Peyer's patch (tissue), 4 donors: ENCODE data around the gene PDE1C. TPM values are rescaled to one million over a fixed set of nuclear protein-coding genes. Genes with fewer than 3 reads are reported as not detected.
A peak's percentile ranks its signal among the peaks of the same experiment; 100 is the strongest.

Experiments used
- DNase-seq, 3 donors: peaks; one replicate each; pipeline ENCODE4 v3.0.0-alpha.2; 2017 to 2019
- H3K27ac ChIP-seq, 4 donors: fragments of 200-600 bp; sonication (generic); one replicate each; pipeline ENCODE4 v1.5.1; 2016 to 2019
- H3K27me3 ChIP-seq, 2 donors: fragments of 200-600 bp; sonication (generic); one replicate each; pipeline ENCODE4 v1.5.1; 2019
- H3K36me3 ChIP-seq, 3 donors: fragments of 200-600 bp; sonication (generic); one replicate each; pipeline ENCODE4 v1.5.1; 2016 to 2019
- H3K4me1 ChIP-seq, 4 donors: fragments of 200-600 bp; sonication (generic); one replicate each; pipeline ENCODE4 v1.5.1; 2016 to 2019
- H3K4me3 ChIP-seq, 4 donors: fragments of 200-600 bp; sonication (generic); 1 replicate in 3 of 4; 2 replicates in 1 of 4; pipeline ENCODE4 v1.5.1; 2016 to 2019; ENCODE audit warnings: mild to moderate bottlenecking in 1 of 4
- H3K9me3 ChIP-seq, 4 donors: fragments of 200-600 bp; sonication (generic); one replicate each; pipeline ENCODE4 v1.5.1; 2016 to 2019; ENCODE audit warnings: mild to moderate bottlenecking in 1 of 4
- POLR2A ChIP-seq, 2 donors: fragments of 450-650 bp; IDR thresholded peaks; one replicate each; pipeline ENCODE4 v1.5.1; 2017; ENCODE audit warnings: antibody characterized with exemption in 2 of 2, mild to moderate bottlenecking in 2 of 2, moderate library complexity in 2 of 2
- total RNA-seq, 4 donors: library from RNA; depleted of rRNA; stranded (reverse); fragments of >200 nt; gene quantifications; one replicate each; pipeline ENCODE4 v1.1.0, GENCODE V29; 2016
- TF ChIP-seq, protein P1 (sequence below), 6 experiments: fragments of 450-650 bp in 4 of 6; fragments of 200-600 bp in 2 of 6; sonication (generic) in 1 of 6; IDR thresholded peaks; one replicate each; pipeline ENCODE4 v1.5.1; 2017 to 2019; ENCODE audit warnings: antibody characterized with exemption in 6 of 6, mild to moderate bottlenecking in 3 of 6, moderate library complexity in 1 of 6

The PDE1C gene
- total RNA-seq, 4 donors from 2014 or later = 2.5 to 15.7 (median 3.3) TPM

DNA sequence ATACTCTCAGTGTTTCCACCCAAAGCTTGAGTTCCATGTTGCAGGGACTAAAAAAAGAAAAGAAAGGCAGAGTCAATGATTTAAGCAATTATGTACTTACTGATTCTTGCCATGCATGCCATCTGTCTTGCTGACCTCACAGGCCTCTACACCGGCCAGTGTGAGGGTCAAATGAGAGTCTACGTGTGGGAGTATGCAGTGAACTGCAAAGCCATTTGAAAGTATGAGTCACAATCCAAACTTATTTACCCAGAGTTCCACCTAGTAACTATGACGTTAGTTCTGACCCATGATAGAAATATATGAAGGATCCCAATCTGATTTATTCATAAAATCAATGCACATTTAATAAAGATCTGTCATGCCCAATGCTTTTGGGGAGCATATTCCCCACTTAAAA is 26.5 kb downstream of the PDE1C start:
- Histone ChIP-seq H3K4me1 (no peaks in the 10 kb centered on the region), H3K36me3 (no peaks in the 10 kb centered on the region), H3K4me3 (no peak overlapping the region), H3K9me3 (no peaks in the 10 kb centered on the region), H3K27me3 (no peaks in the 10 kb centered on the region), H3K27ac (no peak overlapping the region)
- no peak for DNase-seq
- TF ChIP-seq POLR2A (IDR thresholded peaks at IDR 0.05) = no peak
- TF ChIP-seq, protein P1, sequence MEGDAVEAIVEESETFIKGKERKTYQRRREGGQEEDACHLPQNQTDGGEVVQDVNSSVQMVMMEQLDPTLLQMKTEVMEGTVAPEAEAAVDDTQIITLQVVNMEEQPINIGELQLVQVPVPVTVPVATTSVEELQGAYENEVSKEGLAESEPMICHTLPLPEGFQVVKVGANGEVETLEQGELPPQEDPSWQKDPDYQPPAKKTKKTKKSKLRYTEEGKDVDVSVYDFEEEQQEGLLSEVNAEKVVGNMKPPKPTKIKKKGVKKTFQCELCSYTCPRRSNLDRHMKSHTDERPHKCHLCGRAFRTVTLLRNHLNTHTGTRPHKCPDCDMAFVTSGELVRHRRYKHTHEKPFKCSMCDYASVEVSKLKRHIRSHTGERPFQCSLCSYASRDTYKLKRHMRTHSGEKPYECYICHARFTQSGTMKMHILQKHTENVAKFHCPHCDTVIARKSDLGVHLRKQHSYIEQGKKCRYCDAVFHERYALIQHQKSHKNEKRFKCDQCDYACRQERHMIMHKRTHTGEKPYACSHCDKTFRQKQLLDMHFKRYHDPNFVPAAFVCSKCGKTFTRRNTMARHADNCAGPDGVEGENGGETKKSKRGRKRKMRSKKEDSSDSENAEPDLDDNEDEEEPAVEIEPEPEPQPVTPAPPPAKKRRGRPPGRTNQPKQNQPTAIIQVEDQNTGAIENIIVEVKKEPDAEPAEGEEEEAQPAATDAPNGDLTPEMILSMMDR (IDR thresholded peaks at IDR 0.05) = no peak

DNA sequence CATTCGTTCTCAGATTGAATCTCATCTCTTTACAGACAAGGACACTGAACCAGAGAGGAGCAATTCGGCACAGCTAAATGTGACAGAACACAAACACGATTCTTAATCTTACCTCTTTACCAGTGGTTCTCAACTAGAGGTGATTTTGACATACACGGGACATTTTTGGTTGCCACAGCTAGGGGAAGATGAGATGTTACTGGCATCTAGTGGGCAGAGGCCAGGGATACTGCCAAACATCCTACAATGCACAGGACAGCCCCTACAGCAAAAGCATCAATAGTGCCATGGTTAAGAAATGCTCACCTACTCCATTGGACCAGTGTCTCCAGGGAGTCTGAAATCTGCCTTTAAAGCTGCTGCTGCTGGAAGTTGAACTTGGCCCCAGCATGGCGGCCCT is 27.3 kb downstream of the PDE1C start:
- no peak overlapping the region for H3K4me3 ChIP-seq
- no peak for DNase-seq
- no peaks in the 10 kb centered on the region for H3K27me3 ChIP-seq
- H3K4me1 ChIP-seq = no peaks in the 10 kb centered on the region
- TF ChIP-seq POLR2A (IDR thresholded peaks at IDR 0.05) = no peak
- TF ChIP-seq, protein P1 (IDR thresholded peaks at IDR 0.05) = no peak
- H3K36me3 ChIP-seq = no peaks in the 10 kb centered on the region
- H3K9me3 ChIP-seq = no peaks in the 10 kb centered on the region
- no peak overlapping the region for H3K27ac ChIP-seq

DNA sequence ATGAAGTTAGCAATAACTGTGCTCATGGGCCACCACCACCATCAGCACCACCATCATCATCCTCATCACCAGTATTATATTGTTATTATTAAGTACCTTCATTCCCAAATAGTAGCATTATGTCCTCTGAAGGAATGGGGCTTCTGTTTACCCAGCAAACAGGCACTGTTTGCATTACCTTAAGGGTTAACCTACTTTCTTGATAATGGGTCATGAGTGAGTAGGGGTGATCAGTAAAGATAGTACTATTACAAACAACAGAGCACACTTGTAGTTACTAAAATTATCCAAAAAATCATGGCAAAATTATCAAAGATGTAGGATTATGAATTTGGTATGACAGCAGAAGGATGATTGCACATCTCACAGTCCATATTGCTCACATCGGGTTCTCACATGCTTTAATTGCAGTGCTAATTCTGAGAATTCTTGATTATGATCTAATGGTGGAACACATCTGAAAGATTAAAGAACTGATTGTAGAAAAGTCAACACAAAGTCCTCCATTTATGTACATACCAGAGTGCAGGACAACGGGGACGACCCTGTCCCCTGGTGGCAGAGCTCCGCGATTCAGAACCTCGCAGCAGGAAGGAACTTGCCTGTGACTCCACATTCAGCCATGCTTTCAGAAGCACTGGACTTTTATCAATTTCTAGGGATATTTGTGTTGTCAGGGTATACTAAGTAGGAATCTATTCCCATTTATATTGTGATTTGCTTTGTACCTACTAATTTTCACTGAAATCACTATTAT is 31.0 kb downstream of the PDE1C start:
- TF ChIP-seq, protein P1 (IDR thresholded peaks at IDR 0.05) = peak in 3 of 6 experiments; percentile 5 to 36 (median 10)
- no peak for TF ChIP-seq POLR2A (IDR thresholded peaks at IDR 0.05)
- Histone ChIP-seq H3K36me3 (no peaks in the 10 kb centered on the region), H3K4me1 (no peaks in the 10 kb centered on the region), H3K4me3 (no peak overlapping the region), H3K27ac (no peak overlapping the region), H3K27me3 (no peaks in the 10 kb centered on the region), H3K9me3 (no peaks in the 10 kb centered on the region)
- DNase-seq = no peak

DNA sequence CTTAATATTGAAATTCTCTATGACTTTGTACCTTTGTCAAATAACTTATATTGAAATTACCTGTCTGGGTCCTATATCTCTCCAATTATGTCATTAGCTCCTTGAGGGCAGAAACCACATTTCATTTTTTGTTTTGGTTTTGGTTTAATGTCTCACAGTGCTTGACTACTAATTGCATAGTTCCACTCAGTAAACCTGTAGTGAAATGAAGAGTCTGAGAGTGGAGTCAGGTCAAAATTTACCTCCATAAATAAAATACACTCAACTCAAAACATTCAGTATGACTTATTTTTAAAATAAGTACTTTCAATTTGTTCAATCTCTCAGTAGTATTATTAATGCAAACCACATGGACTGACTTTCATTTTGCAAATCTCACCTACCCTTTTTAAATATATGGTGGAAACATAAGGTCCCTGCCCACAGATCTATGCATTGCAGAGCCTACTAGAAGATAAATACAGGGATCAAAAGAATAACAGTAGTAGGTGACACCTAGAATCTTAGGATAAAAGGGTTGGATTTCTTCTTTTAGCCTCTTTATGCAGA is 32.5 kb downstream of the PDE1C start:
- TF ChIP-seq, protein P1 (IDR thresholded peaks at IDR 0.05) = no peak
- no peak for TF ChIP-seq POLR2A (IDR thresholded peaks at IDR 0.05)
- H3K27me3 ChIP-seq = no peaks in the 10 kb centered on the region
- no peaks in the 10 kb centered on the region for H3K4me1 ChIP-seq
- no peak overlapping the region for H3K27ac ChIP-seq
- DNase-seq = no peak
- H3K36me3 ChIP-seq = no peaks in the 10 kb centered on the region
- H3K4me3 ChIP-seq = no peak overlapping the region
- no peaks in the 10 kb centered on the region for H3K9me3 ChIP-seq

DNA sequence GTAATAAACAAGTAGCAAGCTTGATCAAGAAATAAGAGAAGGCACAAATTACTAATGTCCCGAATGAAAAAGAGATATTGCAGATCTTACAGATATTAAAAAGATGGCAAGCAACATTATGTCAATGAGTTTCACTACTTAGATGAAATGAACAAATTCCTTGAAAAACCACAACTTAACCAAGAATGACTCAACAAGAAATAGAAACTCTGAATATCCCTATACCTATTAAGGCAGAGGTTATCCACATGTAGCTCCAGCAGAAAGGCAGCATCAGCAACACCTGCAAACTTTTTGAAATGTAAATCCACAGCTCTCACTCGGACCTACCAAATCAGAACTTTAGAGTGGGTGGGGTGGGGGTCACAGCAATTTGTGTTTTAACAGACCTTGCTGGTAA is 33.6 kb downstream of the PDE1C start:
- Histone ChIP-seq H3K27ac (no peak overlapping the region), H3K27me3 (no peaks in the 10 kb centered on the region), H3K9me3 (no peaks in the 10 kb centered on the region), H3K4me1 (no peaks in the 10 kb centered on the region), H3K4me3 (no peak overlapping the region), H3K36me3 (no peaks in the 10 kb centered on the region)
- no peak for DNase-seq
- TF ChIP-seq POLR2A (IDR thresholded peaks at IDR 0.05) = no peak
- TF ChIP-seq, protein P1 (IDR thresholded peaks at IDR 0.05) = no peak
